Mesenchymal stem cell (in vitro differentiated cells and primary cell): ENCODE measurements around the gene CYYR1.

Experiments
- DNase-seq: peaks from one replicate; pipeline ENCODE4 v3.0.0-alpha.2; 2013
- H2AFZ ChIP-seq: one replicate; pipeline ENCODE4 v1.6.1; 2013; ENCODE audit warnings: low read depth, mild to moderate bottlenecking, control low read depth, inconsistent platforms, low read length, moderate library complexity
- H2AK5ac ChIP-seq: 2 replicates; pipeline ENCODE4 v1.6.1; 2013; ENCODE audit warnings: low read length, moderate library complexity, mild to moderate bottlenecking, inconsistent platforms; ENCODE audit not compliant: severe bottlenecking
- H2BK120ac ChIP-seq: one replicate; pipeline ENCODE4 v1.6.1; 2013; ENCODE audit warnings: low read depth, mild to moderate bottlenecking, inconsistent platforms, low read length, moderate library complexity
- H2BK12ac ChIP-seq, 2 experiments: one replicate each; pipeline ENCODE4 v1.6.1; 2013; ENCODE audit warnings: inconsistent platforms in 2 of 2, low read length in 2 of 2, mild to moderate bottlenecking in 2 of 2, moderate library complexity in 2 of 2, control low read depth in 1 of 2
- H2BK15ac ChIP-seq: one replicate; pipeline ENCODE4 v1.6.1; 2013; ENCODE audit warnings: mild to moderate bottlenecking, low read depth, inconsistent platforms; ENCODE audit not compliant: poor library complexity, severe bottlenecking
- H2BK5ac ChIP-seq: 2 replicates; pipeline ENCODE4 v1.6.1; 2013; ENCODE audit warnings: low read depth, mild to moderate bottlenecking, low read length, control low read depth, inconsistent platforms; ENCODE audit not compliant: poor library complexity, severe bottlenecking
- H3K14ac ChIP-seq, 2 experiments: one replicate each; pipeline ENCODE4 v1.6.1; 2013; ENCODE audit warnings: inconsistent platforms in 2 of 2, low read length in 2 of 2, control low read depth in 1 of 2, mild to moderate bottlenecking in 1 of 2, moderate library complexity in 1 of 2
- H3K18ac ChIP-seq, 2 experiments: one replicate each; pipeline ENCODE4 v1.6.1; 2013; ENCODE audit warnings: inconsistent platforms in 2 of 2, low read length in 2 of 2, control low read depth in 1 of 2, low read depth in 1 of 2, mild to moderate bottlenecking in 1 of 2
- H3K23ac ChIP-seq, 2 experiments: one replicate each; pipeline ENCODE4 v1.6.1; 2013; ENCODE audit warnings: inconsistent platforms in 2 of 2, low read length in 2 of 2, mild to moderate bottlenecking in 2 of 2, moderate library complexity in 2 of 2, control low read depth in 1 of 2
- H3K27ac ChIP-seq: 2 replicates; pipeline ENCODE4 v1.5.1; 2013; ENCODE audit warnings: mild to moderate bottlenecking, moderate library complexity, low read length, control low read depth, inconsistent platforms; ENCODE audit not compliant: poor library complexity, severe bottlenecking
- H3K27me3 ChIP-seq, 2 experiments: 2 replicates each; pipeline versions ENCODE4 v1.6.1 to v1.7.0; 2013; ENCODE audit warnings: low read length in 2 of 2, mild to moderate bottlenecking in 2 of 2, moderate library complexity in 2 of 2, control low read depth in 1 of 2, inconsistent platforms in 1 of 2; ENCODE audit not compliant: control insufficient read depth in 1 of 2, insufficient read depth in 1 of 2
- H3K36me3 ChIP-seq, 2 experiments: 2 replicates each; pipeline versions ENCODE4 v1.6.1 to v1.7.0; 2013; ENCODE audit warnings: low read length in 2 of 2, control low read depth in 1 of 2, inconsistent platforms in 1 of 2, low read depth in 1 of 2, mild to moderate bottlenecking in 1 of 2; ENCODE audit not compliant: insufficient read depth in 2 of 2, control insufficient read depth in 1 of 2
- H3K4ac ChIP-seq, 2 experiments: one replicate each; pipeline ENCODE4 v1.6.1; 2013; ENCODE audit warnings: inconsistent platforms in 2 of 2, low read length in 2 of 2, mild to moderate bottlenecking in 2 of 2, moderate library complexity in 2 of 2, control low read depth in 1 of 2, low read depth in 1 of 2
- H3K4me1 ChIP-seq: 2 replicates; pipeline ENCODE4 v1.6.1; 2013; ENCODE audit warnings: low read depth, low read length, control low read depth; ENCODE audit not compliant: control insufficient read depth, insufficient read depth
- H3K4me2 ChIP-seq: 2 replicates; pipeline ENCODE4 v1.6.1; 2013; ENCODE audit warnings: low read length, mild to moderate bottlenecking, inconsistent platforms; ENCODE audit not compliant: poor library complexity, severe bottlenecking
- H3K4me3 ChIP-seq, 2 experiments: 2 replicates each; pipeline versions ENCODE4 v1.5.1 to v1.7.0; 2013; ENCODE audit warnings: low read length in 2 of 2, mild to moderate bottlenecking in 2 of 2, control low read depth in 1 of 2, low read depth in 1 of 2; ENCODE audit not compliant: insufficient read depth in 1 of 2
- H3K79me1 ChIP-seq: replicated peaks from 2 replicates; pipeline ENCODE4 v1.6.1; 2013; ENCODE audit warnings: mild to moderate bottlenecking, control low read depth, low read length, inconsistent platforms; ENCODE audit not compliant: poor library complexity, severe bottlenecking
- H3K9ac ChIP-seq: 2 replicates; pipeline ENCODE4 v1.7.0; 2013; ENCODE audit warnings: mild to moderate bottlenecking, low read length, moderate library complexity
- H3K9me3 ChIP-seq: 2 replicates; pipeline ENCODE4 v1.7.0; 2013; ENCODE audit warnings: mild to moderate bottlenecking, low read length; ENCODE audit not compliant: control insufficient read depth
- H4K8ac ChIP-seq: one replicate; pipeline ENCODE4 v1.6.1; 2013; ENCODE audit warnings: inconsistent platforms, mild to moderate bottlenecking, low read length, moderate library complexity
- H4K91ac ChIP-seq: one replicate; pipeline ENCODE4 v1.6.1; 2013; ENCODE audit warnings: mild to moderate bottlenecking, low read length, inconsistent platforms
- WGBS: methylation state at CpG from one replicate; pipeline ENCODE4 v1.1.7; 2013; ENCODE audit warnings: mixed read lengths; 5-methylcytosine and 5-hydroxymethylcytosine counted together

Gene CYYR1

GRCh38 chr21:26449161-26449560 lies 123.9 kb downstream of the CYYR1 start:
- Histone ChIP-seq H3K9ac (peak overlapping the region; percentile 84), H3K4me2 (no peak overlapping the region), H3K23ac (no peak overlapping the region), H3K27ac (peak overlapping the region; percentile 51), H3K27me3 (no peaks in the 10 kb centered on the region), H3K4ac (no peak overlapping the region), H3K4me3 (peak overlapping the region in 1 of 2 experiments; percentile 43), H4K91ac (no peak overlapping the region), H2AFZ (no peak overlapping the region), H3K14ac (no peak overlapping the region), H3K18ac (no peak overlapping the region), H3K9me3 (no peaks in the 10 kb centered on the region), H2BK120ac (no peak overlapping the region), H2BK15ac (no peak overlapping the region), H2AK5ac (no peak overlapping the region), H4K8ac (peak overlapping the region; percentile 19), H3K36me3 (no peaks in the 10 kb centered on the region), H3K79me1 (no peaks in the 10 kb centered on the region), H3K4me1 (peaks cover 2% of the 10 kb centered on the region), H2BK5ac (no peak overlapping the region), H2BK12ac (no peak overlapping the region)
- peak; percentile 89 for DNase-seq
- WGBS: 10% methylated on average over 3 of the region's 5 CpGs

GRCh38 chr21:26448751-26449150 lies 124.3 kb downstream of the CYYR1 start:
- WGBS: 48% methylated on average over 3 of the region's 4 CpGs

GRCh38 chr21:26447932-26448475 lies 125.1 kb downstream of the CYYR1 start:
- 9% methylated on average over 2 of the region's 3 CpGs for WGBS
- Histone ChIP-seq H2BK15ac (no peak overlapping the region), H3K4ac (no peak overlapping the region), H3K79me1 (no peaks in the 10 kb centered on the region), H3K4me3 (no peak overlapping the region), H3K27ac (peak overlapping the region; percentile 45), H3K9me3 (no peaks in the 10 kb centered on the region), H3K9ac (peak overlapping the region; percentile 84), H2BK5ac (no peak overlapping the region), H3K14ac (no peak overlapping the region), H2AK5ac (no peak overlapping the region), H2BK12ac (no peak overlapping the region), H3K23ac (no peak overlapping the region), H3K4me1 (peaks cover 2% of the 10 kb centered on the region), H3K36me3 (no peaks in the 10 kb centered on the region), H2BK120ac (no peak overlapping the region), H3K18ac (no peak overlapping the region), H4K8ac (no peak overlapping the region), H3K4me2 (no peak overlapping the region), H3K27me3 (no peaks in the 10 kb centered on the region), H2AFZ (no peak overlapping the region), H4K91ac (no peak overlapping the region)
- DNase-seq: peak; percentile 22

More at GRCh38 chr21:26448751-26449150, 124.3 kb downstream of the CYYR1 start:
- H3K4me3 ChIP-seq: peak overlapping the region in 1 of 2 experiments; percentile 43
- H3K9ac ChIP-seq: peak overlapping the region; percentile 84
- H3K27ac ChIP-seq: peak overlapping the region; percentile 51
- no peak overlapping the region for H3K4ac ChIP-seq
- H2BK5ac ChIP-seq: no peak overlapping the region
- H3K18ac ChIP-seq: no peak overlapping the region
- no peak overlapping the region for H2BK120ac ChIP-seq
- no peak overlapping the region for H3K14ac ChIP-seq
- H3K27me3 ChIP-seq: no peaks in the 10 kb centered on the region
- H3K23ac ChIP-seq: no peak overlapping the region
- H3K9me3 ChIP-seq: no peaks in the 10 kb centered on the region
- no peak overlapping the region for H4K91ac ChIP-seq
- H2AFZ ChIP-seq: no peak overlapping the region
- H2BK12ac ChIP-seq: peak overlapping the region in 1 of 2 experiments; percentile 78
- H3K36me3 ChIP-seq: no peaks in the 10 kb centered on the region
- peaks cover 2% of the 10 kb centered on the region for H3K4me1 ChIP-seq
- no peak overlapping the region for H3K4me2 ChIP-seq
- DNase-seq: no peak
- H2BK15ac ChIP-seq: no peak overlapping the region
- H4K8ac ChIP-seq: no peak overlapping the region
- peak overlapping the region; percentile 96 for H2AK5ac ChIP-seq
- no peaks in the 10 kb centered on the region for H3K79me1 ChIP-seq

DNA sequence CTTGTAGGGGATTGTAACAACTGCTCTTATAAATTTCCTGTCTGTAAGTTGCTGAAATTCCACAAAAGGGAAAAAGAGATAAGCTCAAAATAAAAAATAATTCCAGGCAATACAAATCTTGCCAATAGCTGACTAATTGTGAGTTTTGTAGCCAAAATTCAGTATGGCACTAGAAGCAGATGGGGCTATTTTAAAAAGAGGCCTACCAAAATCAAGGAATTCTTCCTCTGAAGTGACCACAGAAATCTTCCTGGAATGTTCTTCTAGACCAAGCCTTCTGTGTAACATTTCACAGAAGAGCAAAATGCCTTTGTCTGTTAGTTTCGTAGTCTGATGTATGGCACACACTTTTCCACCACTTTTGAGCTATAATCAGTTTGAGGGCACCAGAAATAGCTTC lies 127.6 kb downstream of the CYYR1 start:
- no peak overlapping the region for H3K4me3 ChIP-seq
- no peak overlapping the region for H4K91ac ChIP-seq
- no peak overlapping the region for H3K18ac ChIP-seq
- no peak overlapping the region for H3K4ac ChIP-seq
- H3K27me3 ChIP-seq: no peaks in the 10 kb centered on the region
- H2BK5ac ChIP-seq: no peak overlapping the region
- no peak overlapping the region for H3K14ac ChIP-seq
- no peak overlapping the region for H3K27ac ChIP-seq
- no peak overlapping the region for H2AFZ ChIP-seq
- H3K36me3 ChIP-seq: no peaks in the 10 kb centered on the region
- no peak overlapping the region for H2BK120ac ChIP-seq
- H3K9ac ChIP-seq: peak overlapping the region; percentile 51
- H3K79me1 ChIP-seq: no peaks in the 10 kb centered on the region
- peaks cover 2% of the 10 kb centered on the region for H3K4me1 ChIP-seq
- no CpG with 5 or more reads among the region's 1 CpG for WGBS
- H4K8ac ChIP-seq: no peak overlapping the region
- H2BK15ac ChIP-seq: no peak overlapping the region
- no peaks in the 10 kb centered on the region for H3K9me3 ChIP-seq
- H3K4me2 ChIP-seq: no peak overlapping the region
- no peak overlapping the region for H2AK5ac ChIP-seq
- no peak overlapping the region for H3K23ac ChIP-seq
- no peak overlapping the region for H2BK12ac ChIP-seq
- DNase-seq: peak; percentile 25
